NK-92 treated with Interleukin-12 subunit alpha and Interleukin-12 subunit beta, amount 100 ng/mL, for 24 hours (cell line): ENCODE data around the gene FOXD1.

Experiments
- DNase-seq: peaks from one replicate; lab custom pipeline; 2025; lab: John Stamatoyannopoulos, UW

FOXD1 gene

DNA sequence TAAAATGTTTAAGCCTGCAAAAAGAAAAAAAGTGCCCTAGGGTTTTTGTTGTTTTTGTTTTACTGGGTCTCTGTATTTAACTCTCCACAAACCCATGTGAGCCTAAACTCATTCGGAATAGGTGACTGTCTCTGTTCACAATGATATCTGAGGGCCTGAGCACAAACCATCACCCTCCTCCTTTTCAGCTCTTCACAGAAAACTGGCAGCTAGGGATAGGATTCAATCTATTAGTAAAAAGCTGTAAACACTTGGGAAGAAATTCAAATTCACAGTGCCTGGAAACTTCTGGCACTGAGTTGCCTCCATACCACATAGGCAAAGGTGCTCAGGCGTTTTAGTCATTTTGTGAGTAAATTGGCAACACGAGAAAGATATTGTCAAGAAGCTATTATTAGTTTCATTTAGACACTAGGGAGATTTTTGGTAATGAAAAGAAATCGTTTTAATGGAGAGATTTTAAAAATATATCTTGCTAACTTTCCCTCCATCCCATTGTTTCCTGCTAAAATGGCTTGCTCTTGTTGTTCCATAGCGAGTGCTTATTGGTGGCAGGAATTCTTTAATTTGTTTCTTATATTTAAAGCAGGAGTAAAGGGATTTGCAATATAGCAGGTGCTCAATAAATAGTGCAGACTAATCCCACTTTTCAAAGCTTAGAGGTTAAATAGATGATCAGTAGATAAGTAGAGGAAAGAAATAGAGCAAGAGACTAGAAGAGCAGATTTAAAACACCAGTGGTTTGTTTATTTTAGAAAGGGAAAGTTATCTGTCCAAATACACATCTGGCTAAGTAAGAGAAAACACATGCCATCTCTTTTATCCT lies 9.7 kb downstream of the FOXD1 start:
- no peak for DNase-seq

DNA sequence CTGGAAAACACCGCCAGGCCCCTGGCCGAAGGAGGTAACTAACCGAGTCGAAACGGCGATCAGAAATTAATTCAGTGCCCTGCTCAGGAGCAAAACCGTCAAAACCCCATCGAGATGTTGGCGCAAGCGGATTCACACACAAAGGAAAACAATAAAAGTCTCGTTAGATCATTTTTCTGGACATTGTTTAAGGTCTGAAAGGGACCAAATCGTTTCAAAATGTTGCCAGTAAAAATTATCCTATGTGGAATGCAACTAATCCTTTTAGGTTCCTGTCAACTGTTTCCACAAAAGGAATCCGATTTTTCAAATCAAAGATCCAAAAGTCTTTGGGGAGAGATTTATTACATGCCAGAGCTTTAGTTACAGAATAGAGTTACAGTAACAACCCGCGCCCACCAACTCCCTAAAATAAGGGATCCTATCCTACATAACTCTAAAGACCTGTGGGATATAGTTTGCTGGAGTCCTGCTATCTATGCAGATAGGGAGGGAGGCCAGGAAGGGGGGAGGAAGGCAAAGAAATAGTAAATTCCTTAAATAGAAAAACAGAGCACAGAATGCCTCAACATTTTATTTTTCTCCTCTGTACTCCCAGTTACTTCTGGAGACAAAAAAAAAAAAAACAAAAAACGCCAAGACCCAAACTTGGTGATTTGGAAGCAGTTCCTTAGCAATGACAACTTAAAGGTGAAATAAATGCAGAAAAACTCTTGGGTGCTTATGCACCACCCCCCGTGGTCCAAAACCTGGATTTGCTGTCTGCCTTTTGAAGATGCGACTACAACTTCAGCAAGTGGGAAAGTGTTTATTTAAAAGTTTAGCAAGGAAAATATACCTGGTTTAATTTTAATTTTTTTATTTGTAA lies 10.6 kb downstream of the FOXD1 start:
- no peak for DNase-seq

DNA sequence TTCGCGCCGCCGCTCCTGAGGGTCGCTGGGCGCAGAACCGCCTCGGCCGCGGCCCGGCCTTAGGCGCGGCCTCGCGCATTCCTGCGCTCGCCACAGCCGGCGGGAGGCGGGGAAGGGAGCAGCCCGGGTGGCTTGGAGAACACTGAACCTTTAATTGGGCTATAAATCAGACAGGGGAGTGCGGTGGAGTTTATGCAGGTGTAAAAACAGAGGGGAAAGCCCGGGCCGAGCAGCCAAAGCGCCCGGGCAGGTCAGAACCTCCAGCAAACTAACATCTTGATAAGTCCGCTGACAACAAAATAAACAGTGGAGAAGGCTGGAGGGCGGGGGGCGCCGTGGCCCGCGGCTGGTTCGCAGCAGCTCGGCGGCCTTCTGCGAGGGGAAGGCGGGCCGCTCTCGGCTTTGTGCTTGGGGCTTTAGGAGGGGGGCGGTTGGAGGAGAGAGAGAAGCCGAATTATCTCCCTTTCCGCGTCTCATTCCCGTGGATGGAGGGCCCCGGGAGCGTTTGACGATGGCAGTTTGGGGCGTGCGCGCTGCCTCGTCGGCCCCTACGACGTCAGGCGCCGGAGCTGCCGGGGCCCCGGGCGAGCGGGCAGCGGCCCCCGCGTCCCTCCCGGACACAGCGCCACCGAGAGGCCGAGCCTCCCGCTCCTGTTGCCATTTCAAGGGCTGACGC lies 11.3 kb downstream of the FOXD1 start:
- no peak for DNase-seq

DNA sequence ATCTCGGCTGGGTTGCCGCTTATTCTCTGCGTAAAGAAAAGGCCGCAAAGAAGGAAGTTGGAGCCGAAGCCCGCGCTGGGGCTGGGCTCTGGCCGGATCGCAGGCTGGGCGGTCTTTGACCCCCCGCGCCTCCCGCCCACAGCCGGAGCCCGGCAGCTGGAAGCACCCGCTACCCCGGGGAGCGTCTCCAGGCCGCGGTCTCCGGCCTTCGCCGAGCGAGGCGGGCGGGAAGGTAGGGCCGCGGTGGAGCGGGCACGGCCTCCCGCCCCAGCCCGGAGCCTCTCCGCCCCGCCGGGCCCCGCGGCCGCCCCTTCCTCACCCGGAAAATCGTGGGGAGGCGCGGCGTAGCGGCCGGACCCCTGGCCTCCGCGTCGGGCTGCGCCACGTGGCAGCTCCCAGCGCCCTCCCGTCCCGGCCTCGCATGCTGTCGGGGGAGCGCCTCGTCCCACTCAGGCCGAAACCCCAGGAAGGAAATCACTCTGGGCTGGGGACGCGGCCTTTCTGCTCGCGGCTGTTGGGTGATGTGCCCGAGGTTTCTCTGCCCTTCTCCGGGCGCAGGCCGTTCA lies 12.0 kb downstream of the FOXD1 start:
- no peak for DNase-seq

DNA sequence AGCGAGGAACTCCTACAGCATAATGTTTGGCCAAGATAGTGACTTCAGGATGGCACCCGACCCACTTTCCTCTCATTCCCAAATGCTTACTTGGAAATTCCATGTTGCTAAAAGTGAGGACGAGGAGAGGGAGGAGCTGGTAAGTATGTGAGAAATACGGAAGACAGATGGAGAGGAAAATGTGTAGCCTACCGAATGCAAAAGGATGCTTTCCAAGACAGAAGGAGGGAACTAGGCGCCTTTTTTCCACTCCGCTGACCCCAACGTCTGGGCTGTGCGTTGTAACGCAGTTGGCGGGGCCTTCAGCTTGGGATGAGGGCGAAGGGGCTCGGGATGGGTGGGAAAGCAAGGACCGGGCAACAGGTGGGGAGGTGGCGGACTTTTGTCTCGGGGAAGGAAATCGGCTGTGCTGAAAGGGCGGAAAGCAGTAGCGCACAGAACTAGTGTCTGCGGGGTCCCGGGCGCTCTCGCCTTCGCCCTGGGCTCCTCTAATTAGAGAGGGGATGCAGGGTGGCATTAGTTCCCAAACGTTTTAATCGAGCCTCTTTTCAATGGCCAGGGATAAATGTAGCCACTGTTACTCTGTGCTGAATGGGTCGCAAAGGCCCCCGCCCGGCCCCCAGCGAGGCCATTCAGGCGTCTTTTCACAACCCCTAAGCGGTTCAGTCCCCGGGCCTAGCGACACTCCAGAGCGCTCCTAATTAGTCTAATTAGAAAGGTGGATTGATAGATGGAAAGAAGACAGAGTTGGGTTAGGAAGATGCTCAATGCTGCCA lies 12.6 kb downstream of the FOXD1 start:
- DNase-seq, result no peak

DNA sequence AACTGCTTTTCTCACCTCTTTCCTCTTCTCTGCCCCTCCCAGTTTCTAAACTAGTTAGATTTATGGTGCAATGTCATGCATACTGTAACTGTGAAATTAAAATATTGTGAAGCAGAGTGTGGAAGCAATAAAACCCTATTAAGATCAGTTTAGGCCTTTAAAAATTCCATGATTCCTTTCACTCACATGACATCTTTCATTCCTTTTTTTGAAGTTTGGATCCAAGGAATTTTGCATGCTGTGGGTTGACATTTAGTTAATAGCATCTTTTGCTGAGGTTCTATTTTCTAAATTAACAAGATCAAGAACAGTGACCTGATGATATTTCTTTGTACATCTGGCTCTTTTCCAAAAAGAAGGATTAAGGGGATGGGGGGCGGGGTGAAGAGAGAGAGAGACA lies 13.7 kb downstream of the FOXD1 start:
- no peak for DNase-seq

DNA sequence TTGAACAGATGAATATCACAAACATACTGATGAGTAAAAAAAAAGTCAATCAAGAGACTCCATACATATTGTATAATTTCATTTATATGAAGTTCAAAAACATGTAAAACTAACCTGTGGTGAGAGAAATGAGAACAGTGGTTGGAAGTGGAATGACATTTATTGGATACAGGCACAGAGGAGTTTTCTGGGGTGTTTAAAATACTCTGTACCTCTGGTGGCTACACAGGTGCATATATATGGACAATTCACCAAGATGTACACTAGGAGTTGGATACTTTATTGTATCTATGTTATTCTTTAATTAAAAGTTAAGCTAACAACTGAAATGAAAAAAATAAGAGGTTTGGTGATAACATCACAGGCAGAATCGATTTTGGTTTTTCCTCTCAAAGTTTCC lies 14.1 kb downstream of the FOXD1 start:
- no peak for DNase-seq

DNA sequence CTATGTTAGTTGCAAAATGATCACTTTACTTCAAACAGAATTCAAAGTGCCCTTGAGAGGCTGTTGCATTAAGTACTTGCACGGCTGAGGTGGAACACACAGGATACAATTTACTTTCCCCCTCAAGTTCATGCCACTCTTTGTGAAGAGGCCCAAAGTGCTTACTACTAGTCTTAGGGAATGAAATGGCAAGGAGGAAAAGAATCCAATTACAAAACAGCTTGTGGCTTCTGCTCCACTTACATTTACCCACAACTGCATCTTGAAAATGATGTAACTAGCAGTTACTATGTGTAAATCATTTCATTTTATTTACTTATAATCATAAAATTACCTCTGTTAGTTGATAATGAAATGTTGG lies 14.6 kb downstream of the FOXD1 start:
- no peak for DNase-seq

DNA sequence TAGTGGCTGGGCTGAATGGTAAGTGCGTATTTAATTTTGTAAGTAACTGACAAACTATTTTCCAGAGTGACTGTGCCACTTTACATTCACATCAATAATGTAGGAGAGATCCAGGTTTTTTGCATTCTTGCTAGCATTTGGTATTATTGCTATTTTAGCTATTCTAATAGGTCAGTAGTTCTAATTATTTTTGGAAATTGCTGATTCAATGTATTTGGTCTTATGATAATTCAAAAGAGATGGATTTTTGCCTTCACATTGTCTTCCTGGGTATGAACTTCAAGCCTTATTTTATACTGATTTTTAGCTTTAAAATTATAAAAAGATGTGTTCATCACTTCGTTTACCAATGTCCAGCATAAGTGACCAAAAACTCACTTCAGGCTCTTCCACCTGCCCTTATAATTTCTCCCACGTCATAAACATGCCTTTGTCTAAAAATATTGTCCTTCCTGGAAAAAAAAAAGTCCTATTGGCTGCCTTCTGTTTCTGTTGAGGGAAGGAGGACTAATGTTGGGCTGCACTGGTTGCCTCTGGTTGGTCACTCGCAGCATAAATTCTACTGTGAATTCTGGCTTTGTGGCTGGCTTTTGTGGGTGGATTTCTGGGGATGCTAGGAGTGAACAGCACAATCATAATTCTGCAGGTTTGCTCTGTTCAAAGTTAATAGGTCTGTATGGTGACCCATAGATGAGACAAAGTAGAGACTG lies 15.2 kb downstream of the FOXD1 start:
- no peak for DNase-seq

DNA sequence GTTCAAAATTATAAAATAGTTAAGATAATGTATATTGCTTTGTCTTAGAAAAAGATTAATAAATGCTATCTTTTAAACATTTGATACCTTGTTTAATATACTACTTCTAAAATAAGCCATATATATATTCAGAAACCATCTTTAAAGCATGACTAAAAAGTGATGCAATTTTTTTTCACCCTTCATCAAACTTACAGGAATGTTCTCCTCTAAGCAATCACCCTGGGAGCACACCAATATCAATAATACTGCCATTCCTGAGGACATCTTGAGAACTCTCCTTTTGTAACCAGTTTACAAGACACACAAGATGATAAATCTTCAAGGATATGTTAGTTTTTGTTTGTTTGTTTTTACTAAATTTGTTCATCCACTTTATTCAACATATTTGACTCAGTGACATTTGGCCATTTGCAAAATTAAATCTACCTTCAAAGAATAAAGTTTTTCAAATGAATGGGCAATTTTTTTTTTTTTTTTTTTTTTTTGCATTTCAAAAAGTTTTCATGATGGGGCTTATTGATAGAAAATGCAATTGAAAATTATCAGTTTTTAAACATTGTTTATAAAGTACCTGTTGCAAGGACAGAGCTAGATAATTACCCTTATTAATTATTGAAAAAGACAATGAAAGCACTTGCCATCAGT lies 17.2 kb downstream of the FOXD1 start:
- DNase-seq, result no peak

DNA sequence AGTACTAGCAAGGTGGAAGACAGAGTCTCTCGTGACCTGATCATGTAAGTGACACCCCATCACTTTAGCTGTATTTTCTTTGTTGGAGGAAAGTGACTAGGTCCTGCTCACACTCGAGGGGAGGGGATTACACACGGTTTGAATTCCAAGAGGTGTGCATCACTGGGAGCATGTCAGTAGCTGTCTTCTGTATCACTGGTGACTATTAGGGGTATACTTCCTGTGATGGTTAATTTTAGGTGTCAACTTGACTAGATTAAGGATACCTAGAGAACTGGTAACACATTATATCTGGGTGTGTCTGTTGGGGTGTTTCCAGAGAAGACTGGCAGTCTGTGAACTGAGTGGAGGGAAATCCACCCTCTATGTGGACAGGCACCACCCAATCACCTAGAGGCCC lies 22.5 kb downstream of the FOXD1 start:
- DNase-seq, result no peak

DNA sequence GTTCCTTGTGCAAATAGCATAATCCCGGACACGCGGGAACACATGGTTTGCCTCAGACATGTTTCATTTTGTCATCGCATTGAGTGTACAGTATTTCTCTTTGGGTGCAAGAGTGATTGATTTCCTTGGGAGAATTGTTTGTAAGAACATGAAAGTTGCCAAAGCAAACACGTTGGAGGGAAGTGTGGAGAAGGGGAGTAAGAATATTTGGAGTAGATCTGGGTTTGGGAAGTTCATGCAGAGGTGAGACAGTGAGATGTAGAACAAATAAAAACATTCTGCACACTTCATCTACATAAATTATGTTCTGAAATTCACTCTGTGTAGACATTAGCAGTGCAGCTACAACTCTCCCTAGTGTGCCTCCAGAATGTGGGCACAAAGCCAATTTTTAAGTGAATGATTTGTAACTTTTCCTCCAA lies 24.0 kb downstream of the FOXD1 start:
- no peak for DNase-seq

DNA sequence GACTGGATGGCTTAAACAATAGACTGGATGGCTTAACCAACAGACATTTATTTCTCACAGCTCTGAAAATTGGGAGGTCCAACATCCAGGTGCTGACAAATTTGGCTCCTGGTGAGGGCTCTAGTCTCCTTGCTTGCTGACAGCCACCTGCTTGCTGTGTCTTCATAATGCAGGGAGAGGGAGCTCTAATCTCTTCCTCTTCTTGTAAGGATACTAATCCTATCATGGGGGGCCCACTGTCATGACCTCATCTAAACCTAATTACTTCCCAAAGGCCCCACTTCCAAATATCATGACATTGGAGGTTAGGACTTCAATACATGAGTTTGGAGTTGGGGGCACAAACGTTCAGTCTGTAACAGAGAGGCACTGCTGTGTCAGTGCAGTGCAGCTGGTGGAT lies 26.4 kb downstream of the FOXD1 start:
- no peak for DNase-seq

DNA sequence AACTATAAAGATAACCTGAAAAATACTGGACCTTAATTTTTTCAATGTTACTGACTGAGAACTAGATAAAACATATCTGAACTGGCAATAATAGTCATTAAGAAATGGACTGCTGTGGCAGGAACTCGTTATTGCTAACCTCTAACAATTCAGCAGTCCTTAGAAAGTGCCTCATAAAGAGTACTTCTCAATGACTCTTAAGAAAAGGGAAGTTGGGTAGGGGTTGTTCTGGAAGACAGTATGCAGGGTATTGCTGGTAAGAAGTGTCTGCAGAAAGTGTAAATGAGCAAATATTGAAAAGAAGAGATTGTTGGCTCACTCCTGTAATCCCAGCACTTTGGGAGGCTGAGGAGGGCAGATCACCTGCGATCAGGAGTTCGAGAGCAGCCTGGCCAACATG lies 27.9 kb downstream of the FOXD1 start:
- DNase-seq, result no peak

DNA sequence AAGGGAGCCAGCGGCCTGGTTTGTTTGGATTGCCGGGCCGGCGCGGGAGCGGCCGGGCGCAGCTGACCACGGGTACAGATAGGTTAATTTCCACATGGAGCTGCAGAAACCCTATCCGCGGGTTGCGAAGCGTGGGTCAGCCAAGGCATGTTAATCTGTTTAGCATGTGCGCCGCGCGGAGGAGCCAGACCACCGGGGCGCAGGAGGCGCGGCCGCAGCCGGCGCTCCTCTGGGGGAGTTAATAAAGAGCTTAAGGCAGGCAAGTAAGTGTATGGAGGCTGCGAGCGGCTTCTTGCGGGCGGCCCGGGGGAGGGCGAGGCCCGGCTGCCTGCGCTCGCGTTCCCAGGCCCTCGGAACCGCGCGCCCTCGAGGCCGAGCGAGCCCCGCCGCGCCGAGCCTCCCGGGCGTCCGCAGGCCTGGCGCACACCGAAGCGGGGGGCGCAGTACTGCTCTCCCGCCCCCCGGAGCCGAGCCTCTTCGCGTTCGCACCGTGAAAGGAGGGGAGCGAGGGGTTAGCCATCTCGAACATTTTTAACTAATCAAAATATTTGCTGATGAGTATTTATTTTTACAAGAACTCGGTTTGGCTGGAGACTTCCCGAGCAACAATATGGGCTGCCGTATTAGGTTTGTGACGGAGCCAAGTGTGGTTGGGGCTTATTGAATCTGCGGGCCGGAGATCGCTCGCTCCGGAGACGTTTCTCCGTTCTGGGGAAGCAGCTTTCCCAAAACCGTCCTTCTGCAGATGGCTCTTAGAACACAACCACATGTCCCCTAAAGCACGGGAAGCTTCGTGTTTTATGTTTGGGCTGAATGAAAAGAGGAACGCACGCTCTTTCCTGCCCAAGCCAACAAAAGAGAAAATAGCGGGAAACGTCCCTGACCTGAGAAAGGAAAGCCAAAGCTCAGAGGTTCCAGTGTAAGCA lies 28.8 kb downstream of the FOXD1 start:
- no peak for DNase-seq

DNA sequence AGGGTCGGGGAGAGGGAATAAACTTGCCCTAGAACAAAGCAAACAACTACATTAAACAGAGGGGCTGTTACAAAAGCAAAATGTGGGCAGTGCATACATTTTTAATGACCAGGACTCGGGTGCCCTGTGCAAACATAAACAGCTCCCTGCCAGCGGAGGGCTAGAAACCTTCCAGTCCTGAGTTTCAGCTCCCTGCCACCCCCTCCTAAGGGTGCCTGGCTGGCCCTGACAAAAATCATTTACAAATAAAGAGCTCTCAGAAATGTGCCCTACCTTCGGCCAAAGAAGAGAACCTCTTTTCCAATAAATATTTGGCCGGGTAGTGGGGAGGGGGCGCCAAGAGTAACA lies 29.5 kb downstream of the FOXD1 start:
- no peak for DNase-seq

DNA sequence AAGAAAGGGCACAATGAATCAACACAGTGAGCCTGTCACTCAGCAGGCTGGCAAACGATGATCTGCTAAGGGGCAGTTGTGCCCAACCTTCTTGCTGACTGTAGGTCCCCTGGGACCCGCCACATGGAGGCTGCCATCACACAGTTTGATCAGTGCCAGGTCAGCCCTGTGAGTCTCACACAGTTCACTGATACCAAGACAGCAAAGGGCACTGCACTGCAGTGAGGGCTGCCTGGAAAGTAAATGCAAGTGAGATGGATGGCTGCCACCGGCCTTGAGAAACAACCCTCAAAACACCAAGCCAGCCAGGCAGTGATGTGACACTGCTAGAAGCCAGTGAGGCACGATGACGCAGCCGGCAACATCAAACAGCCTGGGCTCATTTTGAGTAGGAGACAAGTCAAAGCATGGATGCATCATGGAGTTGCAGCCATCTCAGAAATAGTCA lies 30.3 kb downstream of the FOXD1 start:
- DNase-seq, result no peak

DNA sequence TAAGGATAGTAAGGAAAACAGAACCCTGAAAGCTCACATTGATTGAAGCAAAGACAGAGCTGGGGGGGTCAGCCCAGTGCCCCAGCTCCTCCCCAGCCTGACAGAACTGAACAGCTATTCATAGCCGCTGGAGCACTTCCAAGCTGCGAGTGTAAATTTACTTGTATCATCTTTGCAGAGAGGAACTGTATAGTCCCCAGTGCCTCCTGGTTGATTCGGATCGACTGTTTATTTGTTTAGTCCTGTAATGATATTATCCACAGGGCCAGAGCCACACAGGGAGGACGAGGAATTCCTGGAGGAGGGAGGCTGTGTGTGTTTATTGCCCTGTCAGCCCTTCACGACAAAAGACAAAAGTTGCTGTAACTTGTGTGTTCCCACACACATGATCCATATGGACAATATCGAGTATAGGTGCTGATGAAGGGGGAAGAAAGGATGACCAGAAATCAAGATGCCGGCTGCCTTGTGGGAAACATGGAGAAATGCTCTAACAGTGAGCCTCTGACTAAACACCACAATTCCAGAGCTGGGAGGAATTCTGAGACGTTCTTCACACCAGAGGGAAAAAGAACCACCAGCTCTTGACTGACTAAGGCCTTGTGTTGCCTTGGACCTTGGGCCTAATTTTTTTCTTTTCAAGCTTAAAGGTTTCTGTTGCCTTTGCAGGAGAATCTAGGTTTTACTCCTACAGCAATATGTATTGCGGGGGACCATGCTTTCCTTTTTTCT lies 31.1 kb downstream of the FOXD1 start:
- DNase-seq, result no peak

DNA sequence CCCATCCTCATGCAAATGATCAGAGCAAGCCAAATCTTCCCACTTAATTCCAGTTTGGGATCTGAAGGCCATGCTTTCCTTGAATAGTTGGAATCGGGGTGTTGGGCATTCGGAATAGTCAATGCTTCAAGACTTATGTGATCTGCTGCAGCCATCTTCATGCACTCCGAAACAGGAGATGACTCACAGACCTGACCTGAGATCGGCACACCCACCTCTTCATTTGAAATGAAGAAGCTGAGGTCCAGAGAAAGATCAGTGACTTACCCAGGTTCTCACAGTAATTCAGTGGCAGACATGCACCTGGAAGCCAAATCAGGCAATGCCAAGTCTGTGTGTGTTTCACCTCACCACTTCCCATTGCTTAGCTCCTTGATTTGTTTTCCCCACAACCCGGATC lies 33.0 kb downstream of the FOXD1 start:
- no peak for DNase-seq
